GM12878 (cell line): Measurements from ENCODE around the gene PHLDB1. TPM values are rescaled to one million over a fixed set of nuclear protein-coding genes. Genes with fewer than 3 reads are reported as not detected.

Experiments used
- ATAC-seq: fragments of 200-7000 bp; cut with Tn5 transposase; 3 replicates; pipeline ENCODE4 v1.9.1; 2020; ENCODE audit warnings: mild to moderate bottlenecking, moderate library complexity
- BruUV-seq: library from RNA; stranded (reverse); fragments of 400-500 nt; replicated peaks from 2 replicates; lab custom pipeline; 2021; lab: Mats Ljungman, UMichigan
- CTCF ChIA-PET: fragments of 300-600 bp; sonication (Branson Sonifier 250); formaldehyde crosslinking; extraction: SDS; loops from one replicate; lab custom pipeline; 2021; ENCODE audit warnings: inconsistent platforms; lab: Yijun Ruan, JAX
- POLR2A ChIA-PET: fragments of 350-600 bp; formaldehyde crosslinking; extraction: SDS; loops from one replicate; lab custom pipeline; 2021; ENCODE audit warnings: inconsistent platforms; lab: Charles Lee
- RAD21 ChIA-PET: fragments of 300-600 bp; sonication (Branson Sonifier 250); formaldehyde crosslinking; loops from one replicate; lab custom pipeline; 2023; ENCODE audit warnings: antibody characterized with exemption; ENCODE audit not compliant: unreplicated experiment; lab: Charles Lee
- SMC1A ChIA-PET: fragments of 300-600 bp; sonication (Branson Sonifier 250); formaldehyde crosslinking; loops from one replicate; lab custom pipeline; 2023; ENCODE audit not compliant: unreplicated experiment, uncharacterized antibody; lab: Charles Lee
- DNase-seq: peaks from one replicate; pipeline ENCODE4 v3.0.0-alpha.2; 2011; ENCODE audit warnings: low read depth, low spot score
- FAIRE-seq: peaks from 3 replicates; lab custom pipeline; 2011; peaks lifted over from hg19 to GRCh38; lab: Jason Lieb, UNC
- H2AFZ ChIP-seq: 2 replicates; pipeline ENCODE4 v1.6.0; 2011; ENCODE audit warnings: low read depth, low read length, control low read depth; ENCODE audit not compliant: control insufficient read depth
- H3K27ac ChIP-seq: 2 replicates; pipeline ENCODE4 v1.5.1; 2011; ENCODE audit warnings: control low read depth; ENCODE audit not compliant: control insufficient read depth, insufficient read depth
- H3K27me3 ChIP-seq, 2 experiments: replicated peaks in 1 of 2; 2 replicates each; pipeline versions ENCODE4 v1.6.0 to v1.6.1; 2011; ENCODE audit warnings: low read length in 1 of 2; ENCODE audit not compliant: control insufficient read depth in 2 of 2, insufficient read depth in 2 of 2
- H3K36me3 ChIP-seq, 2 experiments: 2 replicates each; pipeline ENCODE4 v1.5.1; 2011; ENCODE audit warnings: low read length in 1 of 2; ENCODE audit not compliant: control insufficient read depth in 2 of 2, insufficient read depth in 2 of 2
- H3K4me1 ChIP-seq: 2 replicates; pipeline ENCODE4 v1.6.1; 2011; ENCODE audit warnings: mild to moderate bottlenecking, low read length, moderate library complexity, mixed read lengths; ENCODE audit not compliant: control insufficient read depth, insufficient read depth
- H3K4me2 ChIP-seq: 2 replicates; pipeline ENCODE4 v1.6.0; 2011; ENCODE audit warnings: control low read depth; ENCODE audit not compliant: control insufficient read depth, insufficient read depth
- H3K4me3 ChIP-seq: fragments of 200-600 bp; sonication (generic); 2 replicates; pipeline ENCODE4 v1.5.1; 2016
- H3K79me2 ChIP-seq: 2 replicates; pipeline ENCODE4 v1.6.0; 2011; ENCODE audit warnings: low read length; ENCODE audit not compliant: control insufficient read depth, insufficient read depth
- H3K9ac ChIP-seq: 2 replicates; pipeline ENCODE4 v1.8.0; 2011; ENCODE audit warnings: low read length, control low read depth, mixed read lengths; ENCODE audit not compliant: control insufficient read depth, insufficient read depth
- H3K9me3 ChIP-seq: replicated peaks from 3 replicates; pipeline ENCODE4 v1.5.1; 2011; ENCODE audit warnings: mild to moderate bottlenecking, low read length; ENCODE audit not compliant: control insufficient read depth, insufficient read depth
- H4K20me1 ChIP-seq: 2 replicates; pipeline ENCODE4 v1.6.0; 2011; ENCODE audit not compliant: control insufficient read depth, insufficient read depth
- BHLHE40 ChIP-seq, 2 experiments: fragments of 450-650 bp in 1 of 2; IDR thresholded peaks; 2 replicates each; pipeline ENCODE4 v1.6.1; 2011 to 2017; ENCODE audit warnings: low read depth in 2 of 2, borderline replicate concordance in 1 of 2, improper control_type of control experiment in 1 of 2, low read length in 1 of 2, mild to moderate bottlenecking in 1 of 2
- CUX1 ChIP-seq: IDR thresholded peaks from 2 replicates; pipeline ENCODE4 v1.6.1; 2012; ENCODE audit warnings: improper control_type of control experiment, low read depth, low read length; ENCODE audit not compliant: insufficient replicate concordance
- EGR1 ChIP-seq, 2 experiments: IDR thresholded peaks; 1 replicate in 1 of 2; 2 replicates in 1 of 2; pipeline ENCODE4 v1.6.1; 2011 to 2012; ENCODE audit warnings: low read depth in 2 of 2, low read length in 2 of 2, borderline replicate concordance in 1 of 2, mild to moderate bottlenecking in 1 of 2, moderate library complexity in 1 of 2
- GATAD2B ChIP-seq: fragments of 450-650 bp; conservative IDR thresholded peaks from 2 replicates; pipeline ENCODE4 v1.6.1; 2017; ENCODE audit warnings: low read depth, mild to moderate bottlenecking, moderate library complexity
- HDGF ChIP-seq: fragments of 450-650 bp; IDR thresholded peaks from 2 replicates; pipeline ENCODE4 v1.6.1; 2016; ENCODE audit warnings: antibody characterized with exemption
- HSF1 ChIP-seq: fragments of 150-350 bp; IDR thresholded peaks from 2 replicates; pipeline ENCODE4 v1.6.1; 2014; ENCODE audit warnings: mild to moderate bottlenecking, low read depth, low read length
- IKZF1 ChIP-seq: fragments of 450-650 bp; conservative IDR thresholded peaks from 2 replicates; pipeline ENCODE4 v1.6.1; 2017; ENCODE audit warnings: antibody characterized with exemption, mild to moderate bottlenecking
- MTA3 ChIP-seq: IDR thresholded peaks from 2 replicates; pipeline ENCODE4 v1.6.1; 2012; ENCODE audit warnings: low read length, inconsistent platforms, borderline replicate concordance
- NR2F1 ChIP-seq: fragments of 450-650 bp; conservative IDR thresholded peaks from 2 replicates; pipeline ENCODE4 v1.6.1; 2017; ENCODE audit warnings: mild to moderate bottlenecking
- RBBP5 ChIP-seq: fragments of 200-600 bp; sonication (generic); conservative IDR thresholded peaks from 2 replicates; pipeline ENCODE4 v1.6.1; 2016
- SRF ChIP-seq, 2 experiments: IDR thresholded peaks; 2 replicates each; pipeline ENCODE4 v1.6.1; 2011; ENCODE audit warnings: low read depth in 2 of 2, low read length in 2 of 2, mild to moderate bottlenecking in 1 of 2, moderate library complexity in 1 of 2
- ZBTB33 ChIP-seq: fragments of 450-650 bp; IDR thresholded peaks from 2 replicates; pipeline ENCODE4 v1.6.1; 2017; ENCODE audit warnings: mild to moderate bottlenecking
- ZNF207 ChIP-seq: fragments of 450-650 bp; IDR thresholded peaks from 2 replicates; pipeline ENCODE4 v1.6.1; 2014; ENCODE audit warnings: antibody characterized with exemption, mild to moderate bottlenecking, borderline replicate concordance
- WGBS: methylation state at CpG from one replicate; pipeline ENCODE4 v1.1.6; 2016; ENCODE audit warnings: low lambda C conversion rate; ENCODE audit not compliant: insufficient replicate concordance, insufficient coverage; ENCODE audit errors: missing lambda C conversion rate; 5-methylcytosine and 5-hydroxymethylcytosine counted together
- in situ Hi-C: fragments of 300-500 bp; cut with MboI; formaldehyde crosslinking; loops from 9 replicates; pipeline ENCODE4 v1.14.3; 2018; ENCODE audit warnings: mixed read lengths
- intact Hi-C: fragments of 100-400 bp; cut with micrococcal nuclease; formaldehyde crosslinking; loops from one replicate; pipeline ENCODE4 v1.14.2; 2022; ENCODE audit not compliant: unreplicated experiment
- polyA plus RNA-seq, 11 experiments: library from polyadenylated mRNA; depleted of rRNA in 4 of 11; unstranded in 6 of 11; stranded (reverse) in 5 of 11; fragments of >200 nt; fragmentation: Nextera tagmentation in 4 of 11; fragmentation: Illumina TruSeq in 1 of 11; extraction: Ambion mirVana in 4 of 11; extraction: Trizol in 1 of 11; gene quantifications; 1 replicate in 1 of 11; 2 replicates in 10 of 11; pipeline versions ENCODE4 v1.2.1 to v1.2.3, GENCODE V29; 2011 to 2016; ENCODE audit warnings: inconsistent platforms in 2 of 11, missing spikeins in 2 of 11, low read depth in 1 of 11
- total RNA-seq, 4 experiments: library from RNA; depleted of rRNA in 3 of 4; stranded (reverse); fragments of >200 nt in 3 of 4; fragmentation: Illumina TruSeq in 1 of 4; extraction: Trizol in 1 of 4; gene quantifications; 2 replicates each; pipeline versions ENCODE4 v1.2.1 to v1.2.3, GENCODE V29; 2013 to 2021

PHLDB1 gene
- total and polyA plus RNA-seq, 10 of the 15 experiments (the other 5 are each of a cell fraction or from before 2014, with no cell fraction given): 0.03 to 0.26 (median 0.18) TPM; not detected in 4

GRCh38 chr11:118608360-118609227 lies 1.2 kb downstream of the PHLDB1 start:
- ATAC-seq: peak; percentile 45
- no peak overlapping the region for H3K9ac ChIP-seq
- no peaks in the 10 kb centered on the region for H3K36me3 ChIP-seq
- H3K27ac ChIP-seq: no peak overlapping the region
- H3K27me3 ChIP-seq: peaks cover 19 to 36% of the 10 kb centered on the region in 2 experiments; a peak in 3 of 4 replicates
- no peak for FAIRE-seq
- H3K4me2 ChIP-seq: peak overlapping the region; percentile 86
- H3K79me2 ChIP-seq: no peaks in the 10 kb centered on the region
- peak overlapping the region; percentile 19; the same call in 1 of the 2 replicates for H2AFZ ChIP-seq
- SMC1A ChIA-PET: no interaction called here
- BruUV-seq: no TSS peak
- no peak for DNase-seq
- POLR2A ChIA-PET: no interaction called here
- peaks cover 3% of the 10 kb centered on the region; the same call in 1 of the 2 replicates for H4K20me1 ChIP-seq
- WGBS: 15% methylated on average over 49 of the region's 69 CpGs
- RAD21 ChIA-PET: interaction anchor here (1.0 kb wide), 1 partner anchor 257 kb away, joined by 3 read pairs; no protein-coding TSS in a partner anchor
- peaks cover 8% of the 10 kb centered on the region for H3K4me1 ChIP-seq
- intact Hi-C loops: no loop called here
- in situ Hi-C loops: no loop called here
- CTCF ChIA-PET: interaction anchor here (0.7 to 2.2 kb wide), 8 partner anchors 9 to 260 kb away, joined by 3 to 22 read pairs (median 4); no protein-coding TSS in a partner anchor
- peak overlapping the region; percentile 56; the same call in 1 of the 2 replicates for H3K4me3 ChIP-seq
- no peaks in the 10 kb centered on the region for H3K9me3 ChIP-seq
- no peak for TF ChIP-seq MTA3
- peak in 1 of 2 experiments; percentile 36; a peak in 1 of 4 replicates for TF ChIP-seq BHLHE40 (IDR thresholded peaks at IDR 0.05; ENCODE audit: borderline replicate concordance in 1 of 2, low read depth in 2 of 2, low read length in 1 of 2)
- peak; percentile 62; the same call in 1 of the 2 replicates for TF ChIP-seq ZBTB33
- TF ChIP-seq NR2F1: no peak
- TF ChIP-seq EGR1 (IDR thresholded peaks at IDR 0.05; ENCODE audit: borderline replicate concordance in 1 of 2, low read depth in 2 of 2, low read length in 2 of 2): peak in 1 of 2 experiments; percentile 35; a peak in 1 of 3 replicates
- TF ChIP-seq HDGF: peak; percentile 44; the same call in 1 of the 2 replicates
- TF ChIP-seq SRF (IDR thresholded peaks at IDR 0.05; ENCODE audit: low read depth in 2 of 2, low read length in 2 of 2): no peak
- TF ChIP-seq HSF1: no peak
- peak; percentile 60; the same call in 1 of the 2 replicates for TF ChIP-seq IKZF1
- TF ChIP-seq RBBP5: no peak
- TF ChIP-seq ZNF207: no peak
- TF ChIP-seq CUX1: no peak
- 0 out of 2 replicates have a peak, but pooled peaks have one; percentile 8 for TF ChIP-seq GATAD2B
